Medulla oblongata (tissue), 1 donor: ENCODE data around the gene RAD51B.
A peak's percentile ranks its signal among the peaks of the same experiment; 100 is the strongest.
"Not testable (repeated sequence)": the region's sequence is repeated elsewhere in the genome, so short reads cannot be mapped to it uniquely, and the experiment has no call there.

ENCODE experiments used
- DNase-seq: peaks from one replicate; pipeline ENCODE4 v3.0.0-alpha.2; 2015; ENCODE audit errors: extremely low spot score

The RAD51B gene

DNA sequence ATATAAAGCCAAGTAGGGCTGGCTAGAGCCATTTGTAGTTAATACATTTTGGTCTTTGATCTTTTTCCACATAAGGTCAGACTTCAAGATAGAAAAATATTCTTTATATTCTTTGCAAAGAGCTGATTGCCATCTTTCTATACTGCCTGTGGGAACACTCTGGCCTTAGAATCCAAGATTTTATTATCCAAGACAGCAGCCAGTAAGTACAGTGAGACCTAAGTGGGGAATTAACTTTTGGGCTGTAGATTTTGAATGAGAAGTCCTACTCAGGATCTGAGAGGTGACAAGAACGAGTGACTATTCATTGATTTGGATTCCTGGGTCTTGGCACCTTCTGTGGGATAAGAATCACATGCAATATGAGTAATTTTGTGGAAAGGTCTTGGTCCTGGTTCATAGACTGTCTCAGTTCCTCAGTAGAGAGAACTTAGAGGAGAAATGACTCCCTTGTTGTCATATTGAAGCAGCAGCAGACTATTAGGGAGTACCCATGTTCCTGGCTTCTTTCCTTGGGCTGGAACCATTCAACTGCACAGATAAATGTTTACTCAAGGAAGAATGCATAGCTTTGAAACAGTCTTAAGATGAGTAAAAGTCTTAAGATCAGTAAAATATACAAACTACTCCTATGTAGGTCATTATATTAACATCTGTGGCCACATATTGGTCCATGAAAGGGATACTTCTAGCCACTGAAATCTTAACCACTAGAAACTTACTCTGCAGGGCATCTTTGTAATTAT, 353.8 kb downstream of the RAD51B start:
- no peak for DNase-seq

- no peak for DNase-seq
Observed at GRCh38 chr14:68174446-68174845, 354.9 kb downstream of the RAD51B start.

DNA sequence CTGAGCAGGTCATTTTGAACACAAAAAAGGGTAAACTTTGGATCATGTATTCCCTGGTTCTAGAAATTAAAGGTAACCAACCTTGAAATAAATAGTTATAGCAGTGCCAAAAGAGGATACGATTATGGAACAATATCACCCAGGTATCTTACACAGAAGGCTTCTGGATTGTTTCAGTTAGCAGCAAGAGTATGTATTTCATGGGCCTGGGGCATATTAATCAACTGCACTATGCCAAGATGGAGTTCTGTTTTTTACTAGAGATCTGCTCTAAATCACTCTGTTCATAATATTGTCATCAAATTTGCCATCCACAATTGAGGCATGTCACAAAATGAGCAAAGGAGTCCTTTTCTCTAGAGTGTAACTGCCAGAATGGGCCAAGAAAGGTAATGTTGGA, 357.1 kb downstream of the RAD51B start:
- DNase-seq: no peak

DNA sequence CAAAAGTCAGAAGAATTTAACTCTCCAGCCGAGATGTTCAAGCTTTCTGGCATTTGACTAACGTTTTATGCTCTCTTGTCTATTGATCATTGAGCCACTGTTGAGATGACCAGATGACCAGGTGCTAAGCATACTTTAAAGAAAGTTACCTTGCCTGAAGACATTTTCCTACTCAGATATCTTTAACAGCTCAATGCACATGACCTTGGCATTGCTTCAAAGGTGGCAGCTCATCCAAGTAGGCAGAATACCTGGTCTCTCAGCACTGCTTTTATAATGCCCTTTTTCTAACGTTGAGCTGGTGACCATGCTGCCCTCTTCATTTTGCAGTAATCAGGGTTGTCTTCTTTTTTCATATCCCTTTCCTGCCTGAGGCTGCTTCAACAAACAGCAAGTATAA, 358.1 kb downstream of the RAD51B start:
- no peak for DNase-seq

DNA sequence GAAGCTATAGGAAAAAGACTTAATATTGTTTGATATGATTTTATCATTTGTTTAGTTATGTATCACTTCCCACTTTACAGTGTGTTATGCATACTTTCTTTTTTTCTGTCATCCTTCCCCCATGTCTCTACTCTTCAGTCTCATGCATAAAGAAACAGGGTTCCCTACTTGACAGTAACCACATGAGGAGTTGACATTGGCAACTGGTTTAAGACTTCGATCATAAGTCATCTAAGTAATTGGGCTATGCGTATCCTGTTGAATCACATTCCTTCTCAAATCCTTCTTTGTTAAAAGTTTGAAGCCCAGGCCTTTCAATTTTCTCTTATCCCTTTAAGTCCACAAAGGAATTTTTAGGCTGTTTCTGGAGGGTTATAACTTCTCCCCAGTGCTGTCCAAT, 358.7 kb downstream of the RAD51B start:
- no peak for DNase-seq

GRCh38 chr14:68181519-68182326, 362.1 kb downstream of the RAD51B start:
- no peak for DNase-seq

DNA sequence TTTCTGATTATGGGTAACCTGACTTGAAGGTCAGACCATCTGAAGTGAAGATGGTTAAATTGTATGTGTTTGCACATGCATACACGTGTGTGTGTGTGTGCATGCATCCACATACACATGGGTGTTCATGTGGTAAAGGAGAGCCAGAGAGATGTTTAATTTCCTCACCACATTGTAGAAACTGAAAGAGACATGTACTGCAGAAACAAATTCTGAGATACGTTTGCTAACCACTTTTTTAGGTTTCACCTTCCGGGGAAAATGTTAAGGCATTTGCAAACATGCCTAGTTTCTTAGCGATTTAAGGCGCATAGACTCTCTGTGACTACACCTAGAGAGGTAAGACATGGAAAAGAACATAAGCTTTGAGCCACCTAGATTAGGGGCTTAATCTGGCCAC, 362.9 kb downstream of the RAD51B start:
- no peak for DNase-seq

DNA sequence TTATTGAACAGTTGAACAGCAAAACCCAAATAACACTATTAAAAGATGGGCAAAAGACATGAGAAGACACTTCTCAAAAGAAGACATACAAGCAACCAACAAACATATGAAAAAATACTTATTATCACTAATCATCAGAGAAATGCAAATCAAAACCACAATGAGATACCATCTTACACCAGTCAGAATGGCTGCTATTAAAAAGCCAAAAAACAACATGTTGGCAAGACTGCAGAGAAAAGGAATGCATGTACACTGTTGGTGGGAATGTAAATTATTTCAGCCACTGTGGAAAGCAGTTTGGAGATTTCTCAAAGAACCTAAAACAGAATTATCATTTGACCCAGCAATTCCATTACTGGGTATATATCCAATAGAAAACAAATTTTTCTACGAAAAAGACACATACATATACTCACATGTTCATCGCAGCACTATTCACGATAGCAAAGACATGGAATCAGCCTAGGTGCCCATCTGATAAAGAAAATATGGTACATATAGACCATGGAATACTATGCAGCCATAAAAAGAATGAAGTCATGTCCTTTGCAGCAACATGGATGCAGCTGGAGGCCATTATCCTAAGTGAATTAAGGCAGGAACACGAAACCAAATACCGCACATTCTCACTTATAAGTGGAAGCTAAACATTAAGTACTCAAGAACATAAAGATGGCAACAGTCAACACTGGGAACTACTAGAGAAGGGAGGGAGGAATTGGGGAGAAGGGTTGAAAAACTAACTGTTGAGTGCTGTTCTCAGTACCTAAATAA, 367.1 kb downstream of the RAD51B start:
- not testable (repeated sequence) for DNase-seq

DNA sequence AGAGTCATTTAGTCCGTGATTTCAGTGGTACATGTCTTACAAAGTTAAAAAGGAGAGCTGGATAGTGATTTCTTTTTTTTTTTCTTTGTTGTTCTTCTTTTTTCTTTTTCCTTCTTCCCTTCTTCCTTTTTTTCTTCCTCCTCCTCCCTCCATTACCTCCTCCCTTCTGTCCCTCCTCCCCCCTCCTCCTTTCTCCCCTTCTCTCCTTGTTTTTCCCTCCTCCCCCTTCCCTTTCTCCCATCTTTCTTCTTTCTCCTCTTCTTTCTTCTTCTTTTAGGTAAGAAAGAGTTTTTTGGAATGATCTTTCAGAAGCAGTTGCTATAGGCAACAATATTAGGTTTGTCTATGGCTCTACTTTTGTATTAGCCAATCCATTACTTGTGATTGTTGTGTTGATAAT, 368.6 kb downstream of the RAD51B start:
- no peak for DNase-seq

- no peak for DNase-seq
Observed at GRCh38 chr14:68190032-68190431, 370.5 kb downstream of the RAD51B start.

DNA sequence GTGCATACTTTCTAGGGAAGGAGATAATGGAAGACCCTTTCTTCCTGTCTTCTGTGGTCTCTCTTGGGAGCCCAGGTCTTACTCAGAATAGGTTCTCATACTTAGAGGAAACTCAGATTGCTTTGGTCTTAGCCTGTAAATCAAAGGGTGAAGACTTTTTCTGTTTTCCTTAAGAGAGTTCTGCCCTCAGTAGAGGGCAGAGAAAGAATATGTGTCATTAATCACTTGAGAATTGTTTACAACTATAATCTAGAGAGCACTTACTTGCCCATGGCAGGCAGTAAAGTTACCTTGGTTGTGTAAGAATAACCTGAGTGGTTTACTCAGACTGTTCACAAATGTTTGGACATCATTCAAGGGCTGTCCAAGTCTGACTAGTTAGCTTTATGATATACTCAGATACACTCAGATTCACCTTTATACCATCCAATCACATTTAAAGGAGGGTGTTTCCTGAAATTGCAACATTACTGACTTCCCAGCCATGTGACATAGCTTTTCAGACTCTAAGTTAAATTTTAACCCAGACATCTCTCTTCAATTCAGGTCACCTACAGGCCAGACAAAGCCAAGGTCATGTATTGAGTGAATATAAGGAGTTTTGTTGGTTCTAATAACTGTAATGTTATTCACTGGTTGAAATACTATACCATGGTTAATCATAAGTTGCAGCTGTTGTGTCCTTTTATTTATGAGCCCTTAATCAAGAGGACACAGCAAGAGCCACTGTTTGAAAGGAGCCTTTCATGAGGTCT, 372.2 kb downstream of the RAD51B start:
- no peak for DNase-seq

- no peak for DNase-seq
Observed at GRCh38 chr14:68192935-68193334, 373.4 kb downstream of the RAD51B start.

- DNase-seq: no peak
Observed at GRCh38 chr14:68193970-68194681, 374.5 kb downstream of the RAD51B start.

- DNase-seq: no peak
Observed at GRCh38 chr14:68195126-68195525, 375.5 kb downstream of the RAD51B start.

GRCh38 chr14:68198713-68199495, 379.3 kb downstream of the RAD51B start:
- peak; percentile 12 for DNase-seq

- no peak for DNase-seq
Observed at GRCh38 chr14:68199554-68200151, 380.1 kb downstream of the RAD51B start.

- no peak for DNase-seq
Observed at GRCh38 chr14:68203871-68204270, 384.3 kb downstream of the RAD51B start.

DNA sequence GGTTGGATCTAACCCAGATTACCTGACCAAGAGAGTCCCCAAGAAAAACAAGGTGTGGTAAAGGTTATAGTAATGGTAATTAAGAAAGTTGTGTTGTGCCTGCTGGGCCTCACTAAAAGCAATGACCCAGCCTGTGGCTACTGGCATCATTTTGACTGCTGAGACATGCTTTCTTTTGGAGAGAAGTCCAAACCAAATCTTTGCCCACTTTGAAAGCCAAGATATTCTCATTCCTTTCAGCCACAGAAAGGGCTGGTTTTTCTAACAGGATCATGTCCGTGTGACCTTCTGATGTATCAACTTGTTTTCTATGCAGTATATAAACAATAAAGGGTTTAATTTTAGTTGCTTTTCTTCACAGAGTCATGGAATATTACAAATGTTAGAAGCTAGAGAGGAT, 388.6 kb downstream of the RAD51B start:
- DNase-seq: no peak

- no peak for DNase-seq
Observed at GRCh38 chr14:68208626-68209317, 389.2 kb downstream of the RAD51B start.
